Right atrium auricular region (tissue), 2 donors: ENCODE measurements around the gene TEF. TPM values are rescaled to one million over a fixed set of nuclear protein-coding genes. Genes with fewer than 3 reads are reported as not detected.

Source experiments
- total RNA-seq, 2 donors: library from RNA; depleted of rRNA; stranded (reverse); fragments of >200 nt; gene quantifications; one replicate each; pipeline ENCODE4 v1.1.0, GENCODE V29; 2016

The TEF gene
- total RNA-seq, 2 donors from 2014 or later: 12.7 to 14.2 TPM

Other genes starting within 250 kb of the TEF start
- 10 to 100 TPM in 1 of 2 donors, 1 to 10 TPM in 1; 9.0 to 14.6 TPM for gene L3MBTL2, start 176.6 kb upstream of the TEF start, total RNA-seq
- gene CHADL, start 141.0 kb upstream of the TEF start, total RNA-seq: 10 to 100 TPM in 1 of 2 donors, 1 to 10 TPM in 1; 8.3 to 16.1 TPM
- gene RANGAP1, start 95.8 kb upstream of the TEF start, total RNA-seq: 10 to 100 TPM; 22.3 to 33.3 TPM
- gene ZC3H7B, start 80.4 kb upstream of the TEF start, total RNA-seq: 10 to 100 TPM; 24.5 to 33.3 TPM
- gene TOB2, start 64.9 kb downstream of the TEF start, total RNA-seq: 10 to 100 TPM; 49.1 to 55.3 TPM
- 10 to 100 TPM; 19.3 to 23.5 TPM for gene PHF5A, start 86.8 kb downstream of the TEF start, total RNA-seq
- 100 to 1,000 TPM; 447 to 604 TPM for gene ACO2, start 87.2 kb downstream of the TEF start, total RNA-seq
- 10 to 100 TPM; 11.4 to 12.0 TPM for gene POLR3H, start 162.5 kb downstream of the TEF start, total RNA-seq
- gene CSDC2, start 179.1 kb downstream of the TEF start, total RNA-seq: 100 to 1,000 TPM; 257 to 324 TPM
- gene PMM1, start 207.9 kb downstream of the TEF start, total RNA-seq: 10 to 100 TPM; 17.3 TPM
- gene DESI1, start 239.1 kb downstream of the TEF start, total RNA-seq: 10 to 100 TPM; 62.3 to 65.8 TPM
- gene XRCC6, start 239.4 kb downstream of the TEF start, total RNA-seq: 100 to 1,000 TPM; 161 to 174 TPM